Colonic mucosa (tissue), 4 donors: ENCODE results near the gene RGS19. TPM values are rescaled to one million over a fixed set of nuclear protein-coding genes. Genes with fewer than 3 reads are reported as not detected.
"Not testable (repeated sequence)": the region's sequence is repeated elsewhere in the genome, so short reads cannot be mapped to it uniquely, and the experiment has no call there.

ENCODE experiments used
- DNase-seq: peaks from one replicate; pipeline ENCODE4 v3.0.0-alpha.2; 2020
- H3K27ac ChIP-seq: fragments of 200-600 bp; one replicate; pipeline ENCODE4 v1.8.0; 2021
- H3K27me3 ChIP-seq: fragments of 200-600 bp; one replicate; pipeline ENCODE4 v1.8.0; 2021
- H3K36me3 ChIP-seq: fragments of 200-600 bp; one replicate; pipeline ENCODE4 v1.8.0; 2021
- H3K4me1 ChIP-seq: fragments of 200-600 bp; one replicate; pipeline ENCODE4 v1.8.0; 2021; ENCODE audit warnings: mild to moderate bottlenecking
- H3K4me3 ChIP-seq: fragments of 200-600 bp; one replicate; pipeline ENCODE4 v1.8.0; 2021
- H3K9ac ChIP-seq, 2 donors: one replicate each; pipeline ENCODE4 v1.7.0; 2013; ENCODE audit warnings: control low read depth in 2 of 2, low read depth in 2 of 2, low read length in 2 of 2
- H3K9me3 ChIP-seq: fragments of 200-600 bp; one replicate; pipeline ENCODE4 v1.8.0; 2021
- intact Hi-C: fragments of 100-400 bp; cut with DNase I; formaldehyde crosslinking; loops from one replicate; pipeline ENCODE4 v1.14.1; 2022
- total RNA-seq, 2 donors: library from RNA; stranded (reverse); fragmentation: NEBNext Ultra II Directional in 1 of 2; extraction: Animal tissue kit (Norgen Biotek cat#: 25700) in 1 of 2; gene quantifications; one replicate each; pipeline ENCODE4 v1.2.1, GENCODE V29; 2021
- TF ChIP-seq, protein P1 (sequence below): fragments of 200-600 bp; IDR thresholded peaks from one replicate; pipeline ENCODE4 v1.8.0; 2022; ENCODE audit warnings: antibody characterized with exemption, mild to moderate bottlenecking
- donor health status: healthy.
- donor health status: DM: no; HTN: no; CAD: no.
- donor health status: DM: no; HTN: no; CAD: no.

The RGS19 gene
- total RNA-seq: 1 to 10 TPM; 3.4 to 4.5 TPM

GRCh38 chr20:64079273-64080012 lies at the start of gene RGS19:
Gene RGS19 (minus strand): TSS chr20:64079518. CDS start chr20:64076886, 2,632 bp downstream.
- Histone ChIP-seq H3K27me3 (peaks cover 11% of the 10 kb centered on the region), H3K4me3 (peak within 1 kb of the TSS; percentile 59), H3K9me3 (no peaks in the 10 kb centered on the region), H3K4me1 (peaks cover 3% of the 10 kb centered on the region), H3K9ac (peak within 1 kb of the TSS; percentile 66 to 81), H3K36me3 (no peaks in the 10 kb centered on the region), H3K27ac (peak within 1 kb of the TSS; percentile 78)
- intact Hi-C loops: no loop called here
- TF ChIP-seq, protein P1, sequence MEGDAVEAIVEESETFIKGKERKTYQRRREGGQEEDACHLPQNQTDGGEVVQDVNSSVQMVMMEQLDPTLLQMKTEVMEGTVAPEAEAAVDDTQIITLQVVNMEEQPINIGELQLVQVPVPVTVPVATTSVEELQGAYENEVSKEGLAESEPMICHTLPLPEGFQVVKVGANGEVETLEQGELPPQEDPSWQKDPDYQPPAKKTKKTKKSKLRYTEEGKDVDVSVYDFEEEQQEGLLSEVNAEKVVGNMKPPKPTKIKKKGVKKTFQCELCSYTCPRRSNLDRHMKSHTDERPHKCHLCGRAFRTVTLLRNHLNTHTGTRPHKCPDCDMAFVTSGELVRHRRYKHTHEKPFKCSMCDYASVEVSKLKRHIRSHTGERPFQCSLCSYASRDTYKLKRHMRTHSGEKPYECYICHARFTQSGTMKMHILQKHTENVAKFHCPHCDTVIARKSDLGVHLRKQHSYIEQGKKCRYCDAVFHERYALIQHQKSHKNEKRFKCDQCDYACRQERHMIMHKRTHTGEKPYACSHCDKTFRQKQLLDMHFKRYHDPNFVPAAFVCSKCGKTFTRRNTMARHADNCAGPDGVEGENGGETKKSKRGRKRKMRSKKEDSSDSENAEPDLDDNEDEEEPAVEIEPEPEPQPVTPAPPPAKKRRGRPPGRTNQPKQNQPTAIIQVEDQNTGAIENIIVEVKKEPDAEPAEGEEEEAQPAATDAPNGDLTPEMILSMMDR: no peak
- peak; percentile 68 for DNase-seq

GRCh38 chr20:64123517-64123916 lies 44.2 kb upstream of the RGS19 start:
- intact Hi-C loops, DNase-seq, H3K4me1 ChIP-seq, H3K4me3 ChIP-seq, H3K9me3 ChIP-seq, H3K27me3 ChIP-seq, H3K36me3 ChIP-seq, H3K9ac ChIP-seq, H3K27ac ChIP-seq: not testable (repeated sequence)

GRCh38 chr20:64122927-64123326 lies 43.6 kb upstream of the RGS19 start:
- H3K36me3 ChIP-seq, H3K4me3 ChIP-seq, DNase-seq, H3K27me3 ChIP-seq, H3K4me1 ChIP-seq, H3K27ac ChIP-seq, H3K9ac ChIP-seq, intact Hi-C loops, H3K9me3 ChIP-seq: not testable (repeated sequence)

- Histone ChIP-seq H3K9me3 (no peaks in the 10 kb centered on the region), H3K36me3 (no peaks in the 10 kb centered on the region), H3K9ac (no peak overlapping the region), H3K27me3 (no peaks in the 10 kb centered on the region), H3K4me1 (no peaks in the 10 kb centered on the region), H3K27ac (no peak overlapping the region), H3K4me3 (no peak overlapping the region)
- DNase-seq: no peak
- intact Hi-C loops: no loop called here
- TF ChIP-seq, protein P1: no peak
Observed at GRCh38 chr20:64121586-64121985, 42.3 kb upstream of the RGS19 start.

DNA sequence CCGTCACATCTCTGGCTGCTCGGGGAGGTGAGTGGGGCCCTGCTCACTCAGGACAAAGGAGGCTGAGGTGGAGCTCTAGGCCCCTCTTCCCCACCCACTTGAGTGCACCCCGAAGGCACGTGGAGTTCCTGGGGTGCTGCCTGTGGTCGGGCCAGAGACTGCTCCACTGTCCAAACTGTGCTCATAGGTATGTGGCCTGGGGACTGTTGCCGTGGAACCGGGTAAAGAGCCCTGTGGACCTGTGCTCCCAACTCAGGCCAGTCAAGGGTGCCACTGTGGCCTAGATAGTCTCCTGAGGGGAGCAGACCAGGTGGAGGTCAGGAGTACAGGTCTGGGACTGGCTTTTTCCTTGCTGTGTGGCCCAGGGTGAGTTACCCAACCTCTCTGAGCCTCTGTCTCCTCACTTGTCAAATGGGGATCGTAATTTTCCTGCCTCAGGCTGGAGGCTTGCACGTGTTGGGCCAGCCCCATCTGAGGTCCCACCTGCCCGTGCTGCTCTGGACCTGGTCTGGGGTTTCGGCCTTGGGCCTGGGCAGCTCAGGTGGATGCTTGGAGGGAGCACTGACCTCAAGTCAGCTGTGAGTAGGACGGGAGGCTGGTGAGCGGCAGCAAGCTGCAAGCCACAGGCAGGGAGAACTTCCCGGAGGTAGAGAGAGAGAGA lies 40.5 kb upstream of the RGS19 start:
- Histone ChIP-seq H3K9me3 (no peaks in the 10 kb centered on the region), H3K36me3 (no peaks in the 10 kb centered on the region), H3K4me1 (no peaks in the 10 kb centered on the region), H3K4me3 (no peak overlapping the region), H3K9ac (no peak overlapping the region), H3K27me3 (no peaks in the 10 kb centered on the region), H3K27ac (no peak overlapping the region)
- DNase-seq: no peak
- intact Hi-C loops: no loop called here
- TF ChIP-seq, protein P1: no peak

- no peak overlapping the region for H3K4me3 ChIP-seq
- H3K27ac ChIP-seq: no peak overlapping the region
- intact Hi-C loops: no loop called here
- no peaks in the 10 kb centered on the region for H3K9me3 ChIP-seq
- no peaks in the 10 kb centered on the region for H3K4me1 ChIP-seq
- H3K27me3 ChIP-seq: no peaks in the 10 kb centered on the region
- TF ChIP-seq, protein P1: no peak
- no peak overlapping the region for H3K9ac ChIP-seq
- no peak for DNase-seq
- H3K36me3 ChIP-seq: no peaks in the 10 kb centered on the region
Observed at GRCh38 chr20:64119301-64119680, 40.0 kb upstream of the RGS19 start.

DNA sequence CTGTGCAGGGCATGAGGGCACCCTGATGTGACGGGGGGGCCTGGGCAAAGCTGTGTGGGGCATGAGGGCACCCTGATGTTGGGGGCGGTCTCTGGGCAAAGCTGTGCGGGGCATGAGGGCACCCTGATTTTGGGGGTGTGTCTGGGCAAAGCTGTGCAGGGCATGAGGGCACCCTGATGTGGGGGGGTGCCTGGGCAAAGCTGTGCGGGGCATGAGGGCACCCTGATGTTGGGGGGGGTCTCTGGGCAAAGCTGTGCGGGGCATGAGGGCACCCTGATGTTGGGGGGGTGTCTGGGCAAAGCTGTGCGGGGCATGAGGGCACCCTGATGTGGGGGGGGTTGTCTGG lies 38.1 kb upstream of the RGS19 start:
- DNase-seq, H3K9ac ChIP-seq, H3K36me3 ChIP-seq, H3K27ac ChIP-seq, H3K4me3 ChIP-seq, H3K9me3 ChIP-seq, H3K4me1 ChIP-seq, intact Hi-C loops, H3K27me3 ChIP-seq: not testable (repeated sequence)
